Measurements from ENCODE around the gene TBX4. TPM values are rescaled to one million over a fixed set of nuclear protein-coding genes. Genes with fewer than 3 reads are reported as not detected.

Gene TBX4
- total and polyA plus RNA-seq, 4 donors, result not detected

DNA sequence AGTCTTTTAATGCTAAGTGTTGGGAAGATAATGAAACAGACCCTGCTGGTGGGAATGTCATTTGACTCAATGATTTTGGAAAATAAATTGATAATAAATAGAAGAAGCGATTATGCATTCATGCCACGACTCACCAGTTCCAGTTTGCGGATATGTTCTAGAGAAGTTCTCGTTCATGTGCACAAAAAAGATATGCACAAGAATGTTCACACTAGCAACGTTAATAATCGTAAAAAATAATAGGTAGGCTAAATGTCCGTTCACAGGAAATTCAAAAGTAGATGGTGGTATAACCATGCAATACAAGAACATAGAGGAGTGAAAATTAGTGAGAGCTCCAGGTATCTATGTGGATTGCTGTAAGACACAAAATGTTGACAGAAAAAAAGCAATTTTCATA, 79.0 kb downstream of the TBX4 start:
- no peak for DNase-seq (ENCODE audit: low spot score)
- Histone ChIP-seq H3K9me3 (ENCODE audit: control insufficient read depth in 4 of 4, low read length in 3 of 4) (no peaks in the 10 kb centered on the region), H3K4me1 (ENCODE audit: control insufficient read depth in 4 of 4, insufficient read depth in 4 of 4, low read length in 3 of 4) (no peaks in the 10 kb centered on the region), H3K36me3 (ENCODE audit: control insufficient read depth in 4 of 4, insufficient read depth in 3 of 4, low read depth in 1 of 4, low read length in 3 of 4) (no peaks in the 10 kb centered on the region), H3K9ac (ENCODE audit: low read depth in 1 of 2, low read length in 2 of 2) (no peak overlapping the region), H3K27ac (ENCODE audit: low read depth in 1 of 2, low read length in 2 of 2) (no peak overlapping the region), H3K4me3 (ENCODE audit: low read depth in 1 of 3, low read length in 3 of 3) (no peak overlapping the region), H3K27me3 (ENCODE audit: control insufficient read depth in 4 of 4, insufficient read depth in 4 of 4, low read length in 3 of 4) (peaks cover 0 to 2% (median under 1%) of the 10 kb centered on the region in 4 donors)
- TF ChIP-seq RAD21 (IDR thresholded peaks at IDR 0.05) (no peak), SP1 (IDR thresholded peaks at IDR 0.05) (no peak), FOXA2 (IDR thresholded peaks at IDR 0.05) (no peak), NR2F2 (IDR thresholded peaks at IDR 0.05) (no peak), YY1 (IDR thresholded peaks at IDR 0.05) (no peak), TAF1 (conservative IDR thresholded peaks at IDR 0.05) (no peak), GABPA (IDR thresholded peaks at IDR 0.05 in 1 of 2, conservative IDR thresholded peaks at IDR 0.05 in 1 of 2) (no peak)
- TF ChIP-seq, protein P1, sequence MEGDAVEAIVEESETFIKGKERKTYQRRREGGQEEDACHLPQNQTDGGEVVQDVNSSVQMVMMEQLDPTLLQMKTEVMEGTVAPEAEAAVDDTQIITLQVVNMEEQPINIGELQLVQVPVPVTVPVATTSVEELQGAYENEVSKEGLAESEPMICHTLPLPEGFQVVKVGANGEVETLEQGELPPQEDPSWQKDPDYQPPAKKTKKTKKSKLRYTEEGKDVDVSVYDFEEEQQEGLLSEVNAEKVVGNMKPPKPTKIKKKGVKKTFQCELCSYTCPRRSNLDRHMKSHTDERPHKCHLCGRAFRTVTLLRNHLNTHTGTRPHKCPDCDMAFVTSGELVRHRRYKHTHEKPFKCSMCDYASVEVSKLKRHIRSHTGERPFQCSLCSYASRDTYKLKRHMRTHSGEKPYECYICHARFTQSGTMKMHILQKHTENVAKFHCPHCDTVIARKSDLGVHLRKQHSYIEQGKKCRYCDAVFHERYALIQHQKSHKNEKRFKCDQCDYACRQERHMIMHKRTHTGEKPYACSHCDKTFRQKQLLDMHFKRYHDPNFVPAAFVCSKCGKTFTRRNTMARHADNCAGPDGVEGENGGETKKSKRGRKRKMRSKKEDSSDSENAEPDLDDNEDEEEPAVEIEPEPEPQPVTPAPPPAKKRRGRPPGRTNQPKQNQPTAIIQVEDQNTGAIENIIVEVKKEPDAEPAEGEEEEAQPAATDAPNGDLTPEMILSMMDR (IDR thresholded peaks at IDR 0.05; ENCODE audit: low read depth, low read length, missing input control), result no peak
- TF ChIP-seq, protein P2, sequence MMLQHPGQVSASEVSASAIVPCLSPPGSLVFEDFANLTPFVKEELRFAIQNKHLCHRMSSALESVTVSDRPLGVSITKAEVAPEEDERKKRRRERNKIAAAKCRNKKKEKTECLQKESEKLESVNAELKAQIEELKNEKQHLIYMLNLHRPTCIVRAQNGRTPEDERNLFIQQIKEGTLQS (IDR thresholded peaks at IDR 0.05), result no peak
- TF ChIP-seq, protein P3, sequence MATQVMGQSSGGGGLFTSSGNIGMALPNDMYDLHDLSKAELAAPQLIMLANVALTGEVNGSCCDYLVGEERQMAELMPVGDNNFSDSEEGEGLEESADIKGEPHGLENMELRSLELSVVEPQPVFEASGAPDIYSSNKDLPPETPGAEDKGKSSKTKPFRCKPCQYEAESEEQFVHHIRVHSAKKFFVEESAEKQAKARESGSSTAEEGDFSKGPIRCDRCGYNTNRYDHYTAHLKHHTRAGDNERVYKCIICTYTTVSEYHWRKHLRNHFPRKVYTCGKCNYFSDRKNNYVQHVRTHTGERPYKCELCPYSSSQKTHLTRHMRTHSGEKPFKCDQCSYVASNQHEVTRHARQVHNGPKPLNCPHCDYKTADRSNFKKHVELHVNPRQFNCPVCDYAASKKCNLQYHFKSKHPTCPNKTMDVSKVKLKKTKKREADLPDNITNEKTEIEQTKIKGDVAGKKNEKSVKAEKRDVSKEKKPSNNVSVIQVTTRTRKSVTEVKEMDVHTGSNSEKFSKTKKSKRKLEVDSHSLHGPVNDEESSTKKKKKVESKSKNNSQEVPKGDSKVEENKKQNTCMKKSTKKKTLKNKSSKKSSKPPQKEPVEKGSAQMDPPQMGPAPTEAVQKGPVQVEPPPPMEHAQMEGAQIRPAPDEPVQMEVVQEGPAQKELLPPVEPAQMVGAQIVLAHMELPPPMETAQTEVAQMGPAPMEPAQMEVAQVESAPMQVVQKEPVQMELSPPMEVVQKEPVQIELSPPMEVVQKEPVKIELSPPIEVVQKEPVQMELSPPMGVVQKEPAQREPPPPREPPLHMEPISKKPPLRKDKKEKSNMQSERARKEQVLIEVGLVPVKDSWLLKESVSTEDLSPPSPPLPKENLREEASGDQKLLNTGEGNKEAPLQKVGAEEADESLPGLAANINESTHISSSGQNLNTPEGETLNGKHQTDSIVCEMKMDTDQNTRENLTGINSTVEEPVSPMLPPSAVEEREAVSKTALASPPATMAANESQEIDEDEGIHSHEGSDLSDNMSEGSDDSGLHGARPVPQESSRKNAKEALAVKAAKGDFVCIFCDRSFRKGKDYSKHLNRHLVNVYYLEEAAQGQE (IDR thresholded peaks at IDR 0.05), result no peak
- TF ChIP-seq, protein P4, sequence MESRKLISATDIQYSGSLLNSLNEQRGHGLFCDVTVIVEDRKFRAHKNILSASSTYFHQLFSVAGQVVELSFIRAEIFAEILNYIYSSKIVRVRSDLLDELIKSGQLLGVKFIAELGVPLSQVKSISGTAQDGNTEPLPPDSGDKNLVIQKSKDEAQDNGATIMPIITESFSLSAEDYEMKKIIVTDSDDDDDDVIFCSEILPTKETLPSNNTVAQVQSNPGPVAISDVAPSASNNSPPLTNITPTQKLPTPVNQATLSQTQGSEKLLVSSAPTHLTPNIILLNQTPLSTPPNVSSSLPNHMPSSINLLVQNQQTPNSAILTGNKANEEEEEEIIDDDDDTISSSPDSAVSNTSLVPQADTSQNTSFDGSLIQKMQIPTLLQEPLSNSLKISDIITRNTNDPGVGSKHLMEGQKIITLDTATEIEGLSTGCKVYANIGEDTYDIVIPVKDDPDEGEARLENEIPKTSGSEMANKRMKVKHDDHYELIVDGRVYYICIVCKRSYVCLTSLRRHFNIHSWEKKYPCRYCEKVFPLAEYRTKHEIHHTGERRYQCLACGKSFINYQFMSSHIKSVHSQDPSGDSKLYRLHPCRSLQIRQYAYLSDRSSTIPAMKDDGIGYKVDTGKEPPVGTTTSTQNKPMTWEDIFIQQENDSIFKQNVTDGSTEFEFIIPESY (IDR thresholded peaks at IDR 0.05), result no peak
- TF ChIP-seq, protein P5, sequence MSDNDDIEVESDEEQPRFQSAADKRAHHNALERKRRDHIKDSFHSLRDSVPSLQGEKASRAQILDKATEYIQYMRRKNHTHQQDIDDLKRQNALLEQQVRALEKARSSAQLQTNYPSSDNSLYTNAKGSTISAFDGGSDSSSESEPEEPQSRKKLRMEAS (IDR thresholded peaks at IDR 0.05), result no peak
- 87% methylated on average over 7 of the region's 7 CpGs for WGBS

DNA sequence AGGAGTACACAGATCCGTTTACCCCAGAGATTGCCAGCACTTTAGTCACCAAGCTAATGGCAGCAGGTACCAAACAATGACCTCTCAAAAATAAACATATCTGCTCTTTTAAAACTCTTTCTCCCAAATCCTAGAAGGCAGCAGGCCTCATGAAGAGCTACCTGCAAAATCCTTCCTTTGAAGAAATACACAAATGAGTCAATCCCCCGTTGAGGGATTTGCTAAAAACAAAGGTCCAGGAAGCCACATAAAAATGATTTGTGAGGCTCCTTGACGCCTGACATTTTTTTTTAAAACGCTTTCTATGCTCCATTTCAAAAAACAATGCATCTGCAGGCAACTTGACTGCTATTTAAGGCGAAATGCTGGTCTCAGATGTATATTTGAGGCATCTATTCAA, 80.6 kb downstream of the TBX4 start:
- Histone ChIP-seq H3K36me3 (ENCODE audit: control insufficient read depth in 4 of 4, insufficient read depth in 3 of 4, low read depth in 1 of 4, low read length in 3 of 4) (no peaks in the 10 kb centered on the region), H3K9me3 (ENCODE audit: control insufficient read depth in 4 of 4, low read length in 3 of 4) (no peaks in the 10 kb centered on the region), H3K27ac (ENCODE audit: low read depth in 1 of 2, low read length in 2 of 2) (no peak overlapping the region), H3K4me3 (ENCODE audit: low read depth in 1 of 3, low read length in 3 of 3) (no peak overlapping the region), H3K27me3 (ENCODE audit: control insufficient read depth in 4 of 4, insufficient read depth in 4 of 4, low read length in 3 of 4) (peaks cover 0 to 2% (median 0%) of the 10 kb centered on the region in 4 donors), H3K4me1 (ENCODE audit: control insufficient read depth in 4 of 4, insufficient read depth in 4 of 4, low read length in 3 of 4) (no peaks in the 10 kb centered on the region), H3K9ac (ENCODE audit: low read depth in 1 of 2, low read length in 2 of 2) (no peak overlapping the region)
- WGBS, result 81% methylated on average over 5 of the region's 5 CpGs
- no peak for DNase-seq (ENCODE audit: low spot score)
- TF ChIP-seq FOXA2 (IDR thresholded peaks at IDR 0.05), result no peak
- TF ChIP-seq GABPA (IDR thresholded peaks at IDR 0.05 in 1 of 2, conservative IDR thresholded peaks at IDR 0.05 in 1 of 2), result no peak
- no peak for TF ChIP-seq SP1 (IDR thresholded peaks at IDR 0.05)
- TF ChIP-seq HNF4A (conservative IDR thresholded peaks at IDR 0.05), result no peak
- TF ChIP-seq, protein P1 (IDR thresholded peaks at IDR 0.05; ENCODE audit: low read depth, low read length, missing input control), result no peak
- TF ChIP-seq TAF1 (conservative IDR thresholded peaks at IDR 0.05), result no peak
- no peak for TF ChIP-seq EGR1 (IDR thresholded peaks at IDR 0.05; ENCODE audit: low read depth in 2 of 2)
- TF ChIP-seq JUND (IDR thresholded peaks at IDR 0.05), result no peak
- no peak for TF ChIP-seq YY1 (IDR thresholded peaks at IDR 0.05)
- TF ChIP-seq, protein P5 (IDR thresholded peaks at IDR 0.05), result no peak
- TF ChIP-seq, protein P2 (IDR thresholded peaks at IDR 0.05), result no peak
- TF ChIP-seq HNF4G (IDR thresholded peaks at IDR 0.05), result no peak
- no peak for TF ChIP-seq RXRA (IDR thresholded peaks at IDR 0.05)
- TF ChIP-seq NR2F2 (IDR thresholded peaks at IDR 0.05), result no peak
- TF ChIP-seq RAD21 (IDR thresholded peaks at IDR 0.05), result no peak

Data from liver (tissue), 9 donors.